Endothelial cell of umbilical vein (primary cell): ENCODE data around the gene KIAA0232. TPM values are rescaled to one million over a fixed set of nuclear protein-coding genes. Genes with fewer than 3 reads are reported as not detected.

ENCODE experiments used
- BruUV-seq: library from RNA; stranded (reverse); fragments of 400-500 nt; replicated peaks from 2 replicates; lab custom pipeline; 2021; lab: Mats Ljungman, UMichigan
- CTCF ChIA-PET: fragments of 300-600, 350-600 bp; sonication (Branson Sonifier 250); formaldehyde crosslinking; loops from one replicate; lab custom pipeline; 2021; ENCODE audit warnings: antibody characterized with exemption, inconsistent platforms; lab: Charles Lee
- POLR2A ChIA-PET: fragments of 300-600, 350-600 bp; sonication (Branson Sonifier 250); formaldehyde crosslinking; loops from one replicate; lab custom pipeline; 2021; ENCODE audit warnings: antibody characterized with exemption, inconsistent platforms; lab: Charles Lee
- DNase-seq: peaks from one replicate; pipeline ENCODE4 v3.0.0-alpha.2; 2011; ENCODE audit warnings: low read depth, low spot score
- FAIRE-seq: peaks from 2 replicates; lab custom pipeline; 2011; peaks lifted over from hg19 to GRCh38; lab: Jason Lieb, UNC
- H2AFZ ChIP-seq: 2 replicates; pipeline ENCODE4 v1.6.0; 2012; ENCODE audit warnings: low read depth, low read length, control low read depth, inconsistent platforms
- H3K27ac ChIP-seq: 2 replicates; pipeline ENCODE4 v1.5.1; 2011; ENCODE audit warnings: low read depth, mild to moderate bottlenecking, control low read depth, low read length, moderate library complexity; ENCODE audit not compliant: insufficient read depth
- H3K27me3 ChIP-seq, 2 experiments: 2 replicates each; pipeline versions ENCODE4 v1.6.0 to v1.6.1; 2011; ENCODE audit warnings: low read length in 2 of 2, mixed read lengths in 1 of 2; ENCODE audit not compliant: control insufficient read depth in 2 of 2, insufficient read depth in 2 of 2
- H3K36me3 ChIP-seq, 2 experiments: 2 replicates in 1 of 2; 3 replicates in 1 of 2; pipeline ENCODE4 v1.5.1; 2011; ENCODE audit warnings: low read length in 2 of 2, mild to moderate bottlenecking in 1 of 2, moderate library complexity in 1 of 2; ENCODE audit not compliant: control insufficient read depth in 2 of 2, insufficient read depth in 2 of 2; ENCODE audit errors: extremely low read depth in 1 of 2
- H3K4me1 ChIP-seq: 3 replicates; pipeline ENCODE4 v1.5.1; 2011; ENCODE audit warnings: mild to moderate bottlenecking, low read length; ENCODE audit not compliant: control insufficient read depth, insufficient read depth; ENCODE audit errors: extremely low read depth
- H3K4me2 ChIP-seq: 2 replicates; pipeline ENCODE4 v1.6.1; 2011; ENCODE audit warnings: low read length, control low read depth, mixed read lengths; ENCODE audit not compliant: insufficient read depth
- H3K4me3 ChIP-seq, 3 experiments: fragments of 200-600 bp in 1 of 3; sonication (generic), shearing (Covaris generic) in 1 of 3; replicated peaks in 1 of 3; 2 replicates each; pipeline ENCODE4 v1.5.1; 2011 to 2016; ENCODE audit warnings: control low read depth in 3 of 3, low read length in 3 of 3, mild to moderate bottlenecking in 2 of 3, inconsistent platforms in 1 of 3, low read depth in 1 of 3, moderate library complexity in 1 of 3; ENCODE audit not compliant: insufficient read depth in 1 of 3
- H3K79me2 ChIP-seq: 2 replicates; pipeline ENCODE4 v1.6.0; 2012; ENCODE audit warnings: low read length, inconsistent platforms; ENCODE audit not compliant: control insufficient read depth, insufficient read depth
- H3K9ac ChIP-seq: replicated peaks from 2 replicates; pipeline ENCODE3; 2011; ENCODE audit warnings: low read length, control low read depth; ENCODE audit not compliant: insufficient read depth; ENCODE audit errors: extremely low read depth
- H3K9me1 ChIP-seq: replicated peaks from 3 replicates; pipeline ENCODE4 v1.6.0; 2011; ENCODE audit warnings: mild to moderate bottlenecking, low read length; ENCODE audit not compliant: control insufficient read depth, insufficient read depth; ENCODE audit errors: extremely low read depth
- H3K9me3 ChIP-seq: replicated peaks from 2 replicates; pipeline ENCODE4 v1.5.1; 2012; ENCODE audit warnings: low read length, inconsistent platforms; ENCODE audit not compliant: control insufficient read depth, insufficient read depth
- H4K20me1 ChIP-seq: replicated peaks from 2 replicates; pipeline ENCODE3; 2011; ENCODE audit warnings: mild to moderate bottlenecking, low read length; ENCODE audit not compliant: control insufficient read depth, insufficient read depth; ENCODE audit errors: extremely low read depth
- CTCF ChIP-seq, 2 donors: IDR thresholded peaks; 1 replicate in 1 of 2; 2 replicates in 1 of 2; pipeline ENCODE4 v1.5.1; 2011; ENCODE audit warnings: low read length in 2 of 2, mild to moderate bottlenecking in 2 of 2, moderate library complexity in 2 of 2, control low read depth in 1 of 2, inconsistent platforms in 1 of 2, low read depth in 1 of 2; ENCODE audit not compliant: insufficient read depth in 1 of 2; ENCODE audit errors: extremely low read depth in 1 of 2
- EZH2 ChIP-seq: IDR thresholded peaks from 2 replicates; pipeline ENCODE4 v1.6.1; 2012; ENCODE audit warnings: borderline replicate concordance, low read depth, mild to moderate bottlenecking, moderate library complexity, low read length, inconsistent platforms; ENCODE audit not compliant: severe bottlenecking
- FOS ChIP-seq: IDR thresholded peaks from 2 replicates; pipeline ENCODE4 v1.6.1; 2011; ENCODE audit warnings: mild to moderate bottlenecking, low read length, moderate library complexity, borderline replicate concordance; ENCODE audit not compliant: insufficient read depth
- GATA2 ChIP-seq: IDR thresholded peaks from 2 replicates; pipeline ENCODE4 v1.7.0; 2011; ENCODE audit warnings: low read depth, mild to moderate bottlenecking, moderate library complexity, mixed read lengths, low read length; ENCODE audit not compliant: insufficient read length, insufficient read depth
- JUN ChIP-seq: IDR thresholded peaks from 2 replicates; pipeline ENCODE4 v1.6.1; 2011; ENCODE audit warnings: borderline replicate concordance, low read depth; ENCODE audit not compliant: insufficient read length, insufficient read depth
- MYC ChIP-seq: IDR thresholded peaks from one replicate; pipeline ENCODE4 v1.6.1; 2011; ENCODE audit warnings: mild to moderate bottlenecking, low read depth, low read length
- POLR2A ChIP-seq: IDR thresholded peaks from 2 replicates; pipeline ENCODE4 v1.6.1; 2012; ENCODE audit warnings: low read depth, mild to moderate bottlenecking, control low read depth, low read length
- POLR2AphosphoS5 ChIP-seq: IDR thresholded peaks from 2 replicates; pipeline ENCODE4 v1.6.1; 2012; ENCODE audit warnings: low read depth, mild to moderate bottlenecking, control low read depth, low read length, moderate library complexity; ENCODE audit not compliant: insufficient read depth
- dilution Hi-C: fragments of 300-500 bp; cut with MboI; formaldehyde crosslinking; loops from one replicate; pipeline ENCODE4 v1.15.0; 2019; ENCODE audit warnings: low sequenced_read_pairs; ENCODE audit not compliant: extremely low pct_ligation_motif_present
- intact Hi-C: fragments of 100-400 bp; cut with micrococcal nuclease; formaldehyde crosslinking; loops from one replicate; pipeline ENCODE4 v1.10.0; 2022
- polyA plus RNA-seq, 4 experiments: library from polyadenylated mRNA; depleted of rRNA in 3 of 4; stranded (reverse) in 3 of 4; unstranded in 1 of 4; fragments of >200 nt; gene quantifications; 2 replicates each; pipeline versions ENCODE4 v1.2.1 to v1.2.3, GENCODE V29; 2011 to 2012; ENCODE audit warnings: missing spikeins in 1 of 4
- total RNA-seq: library from RNA; stranded (reverse); gene quantifications from 2 replicates; pipeline ENCODE4 v1.2.3, GENCODE V29; 2021

Gene KIAA0232
- total and polyA plus RNA-seq, 2 donors (not counting 3 experiments of a cell fraction or from before 2014, with no cell fraction given): 5.3 to 18.4 TPM

DNA sequence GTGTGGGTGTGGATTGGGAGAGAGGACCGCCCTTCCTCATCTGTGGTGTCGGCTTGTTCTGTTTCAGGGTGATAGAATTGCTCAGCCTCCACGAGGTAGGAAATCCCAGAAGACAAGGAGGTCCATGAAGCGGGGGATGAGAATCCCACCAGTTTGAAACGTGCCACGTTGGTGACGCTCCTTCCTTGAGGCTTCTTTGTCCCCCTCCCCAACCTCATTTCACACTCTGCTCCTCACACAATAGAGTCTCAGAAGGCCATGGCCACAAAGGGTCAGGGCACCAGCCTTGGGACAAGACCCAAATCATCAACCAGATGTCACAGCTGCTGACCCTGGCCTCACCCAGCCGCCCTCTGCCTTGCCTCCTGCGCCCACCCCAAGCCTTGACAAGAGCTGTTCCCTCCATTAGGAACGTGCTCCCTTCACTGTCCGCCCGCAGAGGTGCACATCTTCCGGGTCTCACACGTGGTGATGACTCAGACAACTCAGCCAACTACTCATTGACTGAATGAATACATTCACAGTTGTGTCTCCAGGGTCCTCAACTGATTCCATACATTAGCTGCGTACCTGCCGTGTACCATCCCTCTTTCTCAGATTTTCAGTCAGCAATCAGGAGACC is 48.3 kb upstream of the KIAA0232 start:
- H3K4me3 ChIP-seq: no peak overlapping the region
- H3K27ac ChIP-seq: no peak overlapping the region
- H3K4me2 ChIP-seq: no peak overlapping the region
- peaks cover 3% of the 10 kb centered on the region for H3K4me1 ChIP-seq
- CTCF ChIA-PET: interaction anchor here (1.0 kb wide), 2 partner anchors 142 to 152 kb away, joined by 3 to 4 read pairs; no protein-coding TSS in a partner anchor
- H3K27me3 ChIP-seq: no peaks in the 10 kb centered on the region
- H3K79me2 ChIP-seq: no peaks in the 10 kb centered on the region
- intact Hi-C loops (no loop called here), dilution Hi-C loops (no loop called here)
- H3K9me3 ChIP-seq: no peaks in the 10 kb centered on the region
- DNase-seq (no peak), FAIRE-seq (no peak)
- TF ChIP-seq POLR2AphosphoS5 (no peak), JUN (no peak), EZH2 (no peak)
- no TSS peak for BruUV-seq
- no peak overlapping the region for H2AFZ ChIP-seq
- H3K9ac ChIP-seq: no peak overlapping the region
- no peaks in the 10 kb centered on the region for H4K20me1 ChIP-seq
- H3K36me3 ChIP-seq: no peaks in the 10 kb centered on the region
- no peaks in the 10 kb centered on the region for H3K9me1 ChIP-seq
- POLR2A ChIA-PET: interaction anchor here (0.5 kb wide), 1 partner anchor 50 kb away, joined by 3 read pairs; no protein-coding TSS in a partner anchor

- Histone ChIP-seq H2AFZ (no peak overlapping the region), H3K4me3 (no peak overlapping the region), H3K9me1 (no peaks in the 10 kb centered on the region), H3K9ac (no peak overlapping the region), H3K4me2 (no peak overlapping the region), H3K4me1 (no peaks in the 10 kb centered on the region), H3K27ac (no peak overlapping the region), H3K79me2 (no peaks in the 10 kb centered on the region), H3K9me3 (no peaks in the 10 kb centered on the region), H4K20me1 (no peaks in the 10 kb centered on the region), H3K36me3 (no peaks in the 10 kb centered on the region), H3K27me3 (peaks cover 0 to 1% of the 10 kb centered on the region in 2 experiments)
- POLR2A ChIA-PET: no interaction called here
- dilution Hi-C loops: no loop called here
- FAIRE-seq: no peak
- no TSS peak for BruUV-seq
- CTCF ChIA-PET: interaction anchor here (1.0 kb wide), 1 partner anchor 134 kb away, joined by 3 read pairs; no protein-coding TSS in a partner anchor
- intact Hi-C loops: no loop called here
- DNase-seq: no peak
- TF ChIP-seq FOS: no peak
- TF ChIP-seq JUN: no peak
- no peak for TF ChIP-seq EZH2
- no peak for TF ChIP-seq POLR2A
- no peak for TF ChIP-seq CTCF (IDR thresholded peaks at IDR 0.05; ENCODE audit: extremely low read depth in 1 of 2, insufficient read depth in 1 of 2, low read depth in 1 of 2, low read length in 2 of 2)
- no peak for TF ChIP-seq GATA2
- no peak for TF ChIP-seq MYC
Observed at GRCh38 chr4:6739920-6740319, 42.6 kb upstream of the KIAA0232 start.
